ENCODE data around the gene CNOT11.
A peak's percentile ranks its signal among the peaks of the same experiment; 100 is the strongest.

CNOT11 gene

DNA sequence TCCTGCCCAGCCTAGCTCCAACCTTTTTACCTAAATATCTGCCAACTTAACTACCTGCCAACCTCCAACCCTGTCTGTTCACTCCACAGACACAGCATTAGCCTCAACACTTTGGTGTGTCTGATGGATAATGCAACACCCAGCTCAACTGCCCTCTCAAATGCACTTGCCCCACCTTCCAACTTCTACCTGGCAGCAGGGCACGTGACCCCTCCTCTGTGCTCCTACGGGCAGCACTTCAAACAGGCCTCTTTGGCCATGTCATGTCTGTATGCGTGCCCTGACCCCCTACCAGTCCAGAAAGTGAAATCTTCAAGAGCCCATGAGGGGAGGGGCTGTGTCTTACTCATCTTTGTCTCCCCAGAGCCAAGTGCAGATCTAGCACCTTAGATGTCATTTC lies 30.3 kb downstream of the CNOT11 start:
- no peak for DNase-seq

DNA sequence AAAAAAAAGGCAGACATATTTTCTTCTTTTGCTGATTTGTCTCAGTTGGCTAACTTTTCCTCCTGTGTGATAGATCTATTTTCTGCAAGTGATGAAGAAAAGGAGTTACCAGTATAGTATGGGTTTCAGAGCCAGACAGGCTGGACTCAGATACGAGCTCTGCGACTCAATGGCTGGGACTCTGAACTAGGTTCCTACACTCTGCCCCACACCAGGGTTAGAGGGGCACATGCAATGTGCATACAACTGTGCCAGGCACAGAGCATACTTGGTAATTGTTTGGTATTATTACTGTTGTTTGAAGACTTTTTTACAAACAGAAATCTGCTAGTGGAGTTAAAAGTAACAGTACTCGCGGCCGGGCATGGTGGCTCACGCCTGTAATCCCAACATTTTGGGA lies 34.0 kb downstream of the CNOT11 start:
- DNase-seq, result no peak

- no peak for DNase-seq
These were observed 34.6 kb downstream of the CNOT11 start for GRCh38 chr2:101287303-101287702.

GRCh38 chr2:101290711-101291110 lies 38.0 kb downstream of the CNOT11 start:
- DNase-seq, result no peak

- no peak for DNase-seq
These were observed 39.3 kb downstream of the CNOT11 start for GRCh38 chr2:101291973-101292372.

DNA sequence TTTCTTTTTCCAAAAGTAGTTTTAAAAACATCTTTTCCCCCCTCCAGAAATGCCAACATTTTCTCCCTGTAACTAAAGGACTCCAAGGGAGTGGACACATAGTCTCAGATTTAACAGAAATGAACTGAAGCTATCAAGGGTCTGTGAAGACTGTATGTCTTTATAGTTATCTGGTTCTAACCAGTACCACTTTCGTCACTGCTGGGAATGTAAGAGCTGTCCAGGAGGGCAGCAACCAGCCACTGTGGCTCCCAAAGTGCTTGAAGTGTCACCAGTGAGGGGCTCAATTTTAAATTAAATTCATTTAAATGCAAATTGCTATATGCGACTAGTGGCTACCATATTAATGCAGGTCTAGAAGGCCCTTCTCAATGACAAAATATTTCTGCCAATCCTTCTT lies 40.9 kb downstream of the CNOT11 start:
- DNase-seq, result no peak

GRCh38 chr2:101294861-101295260 lies 42.2 kb downstream of the CNOT11 start:
- no peak for DNase-seq

DNA sequence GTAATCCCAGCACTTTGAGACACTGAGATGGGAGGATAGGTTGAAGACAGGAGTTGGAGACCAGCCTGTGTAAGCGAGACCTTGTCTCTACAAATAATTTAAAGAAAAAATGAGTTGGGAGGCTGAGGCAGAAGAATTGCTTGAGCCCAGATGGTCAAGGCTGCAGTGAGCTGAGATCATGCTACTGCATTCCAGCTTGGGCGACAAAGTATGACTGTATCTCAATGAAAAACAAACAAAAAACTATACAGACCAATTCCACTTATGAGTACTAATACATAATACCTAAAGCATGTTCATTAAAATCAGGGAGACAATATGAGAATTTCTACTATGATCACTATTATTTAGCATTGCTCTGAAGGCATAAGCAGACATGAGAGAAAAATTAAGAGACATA lies 43.2 kb downstream of the CNOT11 start:
- no peak for DNase-seq

- no peak for DNase-seq
These were observed 43.7 kb downstream of the CNOT11 start for GRCh38 chr2:101296371-101296770.

DNA sequence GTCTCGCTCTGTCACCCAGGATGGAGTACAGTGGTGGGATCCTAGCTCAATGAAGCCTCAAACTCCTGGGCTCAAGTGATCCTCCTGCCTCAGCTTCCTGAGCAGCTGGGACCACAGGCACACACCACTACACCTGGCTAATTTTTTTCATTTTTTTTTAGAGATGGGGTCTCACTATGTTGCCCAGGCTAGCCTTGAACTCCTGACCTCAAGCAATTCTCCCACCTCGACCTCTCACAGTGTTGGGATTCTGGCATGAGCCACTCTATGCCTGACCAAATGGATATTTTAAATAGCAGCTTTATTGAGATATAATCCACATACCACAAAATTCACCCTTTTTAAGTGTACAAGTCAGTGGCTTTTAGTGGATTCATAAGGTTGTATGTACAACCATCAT lies 44.7 kb downstream of the CNOT11 start:
- DNase-seq, result no peak

DNA sequence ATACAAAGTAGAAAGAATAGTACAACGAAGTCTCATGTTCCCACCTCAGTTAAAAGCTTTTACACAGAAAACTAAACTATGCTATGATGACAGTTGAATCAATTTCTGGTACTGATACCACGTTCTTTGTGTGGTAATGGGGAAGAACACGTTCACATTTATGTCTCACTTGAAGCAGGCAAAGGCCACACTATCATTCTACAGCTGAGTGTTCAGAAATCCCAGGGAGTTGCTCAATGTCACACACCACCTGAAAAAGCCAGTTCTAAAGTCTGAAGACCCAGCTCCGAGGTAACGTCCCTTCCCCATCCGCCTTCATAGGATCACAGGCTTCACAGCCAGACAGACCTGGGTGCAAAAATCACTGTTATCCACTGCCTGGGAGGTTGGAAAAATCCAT lies 46.9 kb downstream of the CNOT11 start:
- DNase-seq, result no peak

GRCh38 chr2:101300164-101300563 lies 47.5 kb downstream of the CNOT11 start:
- no peak for DNase-seq

- no peak for DNase-seq
These were observed 48.1 kb downstream of the CNOT11 start for GRCh38 chr2:101300836-101301235.

GRCh38 chr2:101302016-101302415 lies 49.3 kb downstream of the CNOT11 start:
- no peak for DNase-seq

DNA sequence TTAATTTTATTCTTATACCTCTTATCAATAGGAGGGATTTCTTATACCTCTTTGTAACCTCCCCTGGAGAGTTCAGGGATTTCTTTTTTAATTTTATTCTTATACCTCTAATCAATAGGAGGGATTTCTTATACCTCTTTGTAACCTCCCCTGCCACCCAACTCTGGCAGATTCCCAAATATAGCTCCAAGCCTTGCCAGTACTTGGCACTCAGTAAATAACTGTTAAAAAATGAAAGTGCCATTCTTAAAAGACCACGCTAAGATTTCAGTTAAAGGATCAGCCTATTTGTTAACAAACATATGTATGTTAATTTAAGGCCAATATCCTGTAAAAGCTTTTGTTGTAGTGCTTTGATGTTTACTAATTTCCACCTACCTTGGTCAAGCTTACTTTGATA lies 51.0 kb downstream of the CNOT11 start:
- DNase-seq, result no peak

- DNase-seq, result peak; percentile 69
These were observed 52.3 kb downstream of the CNOT11 start for GRCh38 chr2:101305035-101305434.

GRCh38 chr2:101305492-101306078 lies 52.9 kb downstream of the CNOT11 start:
- peak; percentile 44 for DNase-seq

- peak; percentile 35 for DNase-seq
These were observed 53.7 kb downstream of the CNOT11 start for GRCh38 chr2:101306410-101306809.

DNA sequence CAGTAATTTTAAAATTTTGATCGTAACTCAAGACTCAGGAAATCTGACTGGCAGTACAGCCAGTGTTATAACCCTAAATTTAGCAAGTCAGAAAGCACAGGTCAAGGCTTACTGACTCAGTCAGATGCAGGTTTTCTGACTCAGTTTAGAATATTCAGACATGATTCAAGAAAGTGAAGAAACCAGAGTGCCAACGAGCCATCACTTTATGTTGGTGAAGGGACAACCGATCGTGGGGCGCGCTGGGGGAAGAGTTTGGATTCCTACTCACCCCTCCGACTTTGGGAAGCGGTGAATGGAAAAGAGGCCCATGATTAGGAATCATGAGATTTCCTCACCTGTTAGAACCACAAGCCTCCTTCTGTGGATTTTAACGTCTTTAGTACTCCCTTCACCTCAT lies 54.8 kb downstream of the CNOT11 start:
- peak; percentile 70 for DNase-seq

GRCh38 chr2:101307950-101308431 lies 55.3 kb downstream of the CNOT11 start:
- DNase-seq, result peak; percentile 31

- DNase-seq, result peak; percentile 94
These were observed 55.9 kb downstream of the CNOT11 start, which contains the start of gene RNF149 for GRCh38 chr2:101308432-101309210. RNF149 (minus strand) TSS chr2:101308701; CDS start chr2:101308588, 113 bp downstream.

DNA sequence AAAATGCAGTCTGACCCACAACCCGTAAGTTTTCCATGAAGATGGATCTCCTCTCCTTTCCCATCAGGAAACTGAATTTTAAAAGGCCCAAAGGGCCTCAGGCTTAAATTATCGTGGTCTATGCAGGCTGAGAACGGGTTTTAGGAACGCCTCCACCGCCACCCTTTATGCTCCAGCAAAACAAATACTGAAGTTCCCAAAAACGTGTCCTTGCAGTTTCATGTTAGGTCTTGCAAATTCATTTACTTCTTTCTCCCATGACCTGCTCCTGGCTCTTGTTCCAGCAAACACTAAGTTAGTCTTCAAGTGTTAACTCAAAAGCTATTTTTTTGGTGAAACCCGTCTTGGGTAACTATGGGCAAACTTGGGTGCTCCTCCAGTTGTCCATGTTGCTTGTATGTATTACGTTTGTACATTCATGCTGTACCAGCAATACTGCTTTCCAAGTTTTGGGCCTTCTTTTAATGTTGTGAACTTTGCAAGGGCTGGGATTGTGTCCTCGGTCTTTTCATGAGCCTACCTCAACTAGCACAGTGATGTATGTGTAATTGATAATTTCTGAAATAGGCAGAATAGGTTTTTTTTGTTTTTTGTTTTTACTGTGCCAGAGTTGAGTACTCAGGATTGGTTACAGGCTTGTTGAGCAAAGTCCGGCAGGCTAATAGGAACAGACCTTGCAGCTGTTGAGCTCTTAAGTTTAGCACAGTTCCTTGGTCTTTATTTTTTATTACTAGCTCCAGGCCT lies 57.6 kb downstream of the CNOT11 start:
- DNase-seq, result no peak

DNA sequence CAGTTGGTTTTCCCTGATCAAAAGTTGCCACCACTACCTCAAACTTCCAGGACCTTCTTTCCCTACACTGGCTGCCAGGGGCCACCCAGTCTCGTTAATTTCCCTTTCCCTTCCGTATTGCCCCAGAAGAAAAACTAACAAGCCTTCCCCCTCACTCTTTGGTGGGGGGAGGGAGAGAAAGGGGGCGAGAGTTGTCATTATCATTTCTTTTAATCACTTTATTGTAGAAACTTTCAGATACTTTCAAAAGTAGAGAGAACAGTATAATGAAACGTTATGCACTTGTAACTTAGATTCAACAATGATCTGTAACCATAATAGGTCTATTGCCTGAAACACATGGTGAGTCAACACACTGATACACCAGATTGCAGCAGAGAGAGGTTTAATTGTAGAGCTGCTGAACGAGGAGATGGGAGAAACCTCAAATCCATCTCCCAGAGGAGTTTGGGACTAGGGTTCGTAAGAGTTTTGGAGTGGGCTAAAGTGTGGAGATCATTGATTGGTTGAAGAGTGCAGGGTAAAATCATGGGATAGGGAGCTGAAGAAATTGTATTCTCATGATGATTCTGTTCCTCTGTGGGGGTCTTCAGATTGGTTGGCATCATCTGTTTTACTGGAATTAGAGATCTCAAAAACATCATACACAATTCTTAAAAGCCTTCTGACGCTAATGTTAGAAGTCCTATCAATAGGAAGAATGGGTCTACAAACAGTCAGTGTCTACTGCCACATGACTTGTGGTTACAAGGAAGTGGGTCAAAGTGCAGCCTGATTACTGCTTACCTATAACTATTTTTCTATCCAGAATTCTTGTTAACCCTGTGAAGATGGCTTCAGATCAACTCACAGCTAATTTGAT lies 58.4 kb downstream of the CNOT11 start:
- peak; percentile 22 for DNase-seq
